HepG2 (cell line): ENCODE measurements around the gene CATSPERD. TPM values are rescaled to one million over a fixed set of nuclear protein-coding genes. Genes with fewer than 3 reads are reported as not detected.

Experiments used
- BORCS8-MEF2B ChIP-seq: sonication (generic); formaldehyde crosslinking; IDR thresholded peaks from 2 replicates; pipeline ENCODE4 v1.8.0; 2022; ENCODE audit warnings: mild to moderate bottlenecking, missing genetic modification reagents
- CENPX ChIP-seq: sonication (generic); formaldehyde crosslinking; IDR thresholded peaks from 2 replicates; pipeline ENCODE4 v1.9.0; 2021; ENCODE audit warnings: mild to moderate bottlenecking, missing genetic modification reagents, moderate library complexity
- MED13 ChIP-seq: sonication (generic); formaldehyde crosslinking; IDR thresholded peaks from 2 replicates; pipeline ENCODE4 v1.5.0; 2020; ENCODE audit warnings: missing genetic modification reagents
- NFE2L1 ChIP-seq: sonication (generic); formaldehyde crosslinking; IDR thresholded peaks from 2 replicates; pipeline ENCODE4 v1.4.0; 2020; ENCODE audit warnings: missing genetic modification reagents, mild to moderate bottlenecking, borderline replicate concordance
- PAF1 ChIP-seq: IDR thresholded peaks from 2 replicates; pipeline ENCODE4 v1.6.1; 2016; ENCODE audit warnings: missing genetic modification reagents, missing compliant biosample characterization
- RELA ChIP-seq: sonication (generic); formaldehyde crosslinking; IDR thresholded peaks from 2 replicates; pipeline ENCODE4 v1.4.0; 2020; ENCODE audit warnings: missing genetic modification reagents
- RXRB ChIP-seq: IDR thresholded peaks from 2 replicates; pipeline ENCODE4 v1.6.1; 2016; ENCODE audit warnings: borderline replicate concordance, missing genetic modification reagents, missing compliant biosample characterization
- ZBTB44 ChIP-seq: sonication (generic); formaldehyde crosslinking; IDR thresholded peaks from 2 replicates; pipeline ENCODE4 v1.4.0; 2020; ENCODE audit warnings: missing genetic modification reagents
- ZBTB46 ChIP-seq: sonication (generic); formaldehyde crosslinking; IDR thresholded peaks from 2 replicates; pipeline ENCODE4 v1.4.0; 2020; ENCODE audit warnings: mild to moderate bottlenecking, missing genetic modification reagents, borderline replicate concordance
- ZNF20 ChIP-seq: sonication (generic); formaldehyde crosslinking; IDR thresholded peaks from 2 replicates; pipeline ENCODE4 v1.4.0; 2020; ENCODE audit warnings: mild to moderate bottlenecking, moderate library complexity, missing genetic modification reagents
- ZNF33B ChIP-seq: sonication (generic); formaldehyde crosslinking; IDR thresholded peaks from 2 replicates; pipeline ENCODE4 v1.5.1; 2020; ENCODE audit warnings: mild to moderate bottlenecking, missing genetic modification reagents
- ZNF343 ChIP-seq: sonication (generic); formaldehyde crosslinking; IDR thresholded peaks from 2 replicates; pipeline ENCODE4 v1.4.0; 2020; ENCODE audit warnings: mild to moderate bottlenecking, missing genetic modification reagents
- ZNF407 ChIP-seq: sonication (generic); formaldehyde crosslinking; IDR thresholded peaks from one replicate; pipeline ENCODE4 v1.5.1; 2020; ENCODE audit warnings: mild to moderate bottlenecking, missing genetic modification reagents; ENCODE audit errors: not compliant biosample characterization
- ZNF414 ChIP-seq: sonication (generic); formaldehyde crosslinking; IDR thresholded peaks from 2 replicates; pipeline ENCODE4 v1.5.0; 2020; ENCODE audit warnings: missing genetic modification reagents
- ZNF605 ChIP-seq: sonication (generic); formaldehyde crosslinking; IDR thresholded peaks from 2 replicates; pipeline ENCODE4 v1.8.0; 2022; ENCODE audit warnings: mild to moderate bottlenecking, missing genetic modification reagents
- ZNF75D ChIP-seq: sonication (generic); formaldehyde crosslinking; IDR thresholded peaks from 2 replicates; pipeline ENCODE4 v1.8.1; 2023; ENCODE audit warnings: missing genetic modification reagents, mild to moderate bottlenecking, borderline replicate concordance
- ZNF83 ChIP-seq: sonication (generic); formaldehyde crosslinking; IDR thresholded peaks from 2 replicates; pipeline ENCODE4 v1.4.0; 2020; ENCODE audit warnings: missing genetic modification reagents, mild to moderate bottlenecking, borderline replicate concordance
- polyA plus RNA-seq, 8 experiments: library from polyadenylated mRNA; depleted of rRNA in 3 of 8; stranded (reverse) in 7 of 8; unstranded in 1 of 8; fragments of >200 nt; fragmentation: Illumina TruSeq in 4 of 8; extraction: Trizol in 4 of 8; gene quantifications; 2 replicates each; pipeline versions ENCODE4 v1.2.1 to v1.2.3, GENCODE V29; 2011 to 2016; ENCODE audit warnings: low read depth in 4 of 8, missing spikeins in 1 of 8, mixed read lengths in 1 of 8; ENCODE audit not compliant: insufficient read depth in 1 of 8
- total RNA-seq, 5 experiments: library from RNA; depleted of rRNA; stranded (reverse); fragments of >200 nt; fragmentation: Illumina TruSeq; extraction: Trizol; gene quantifications; 2 replicates each; pipeline ENCODE4 v1.2.3, GENCODE V29; 2016; ENCODE audit warnings: low read depth in 1 of 5

The CATSPERD gene
- total and polyA plus RNA-seq, 2 of the 13 experiments (the other 11 are each of a cell fraction or from before 2014, with no cell fraction given), result 0.04 TPM; not detected in 1

- no peak; the same call in 1 of the 2 replicates for TF ChIP-seq MED13
- TF ChIP-seq RELA (CRISPR knock-in tag), result no peak
- peak; percentile 66 for TF ChIP-seq PAF1 (CRISPR knock-in tag)
- TF ChIP-seq RXRB (CRISPR knock-in tag), result peak; percentile 84
- no peak for TF ChIP-seq CENPX (CRISPR knock-in tag)
- TF ChIP-seq ZNF407 (CRISPR knock-in tag), result no peak
- no peak for TF ChIP-seq ZNF75D (CRISPR knock-in tag)
- no peak for TF ChIP-seq ZNF414 (CRISPR knock-in tag)
- TF ChIP-seq ZNF20 (CRISPR knock-in tag), result no peak
- TF ChIP-seq ZNF83 (CRISPR knock-in tag), result no peak
- TF ChIP-seq BORCS8-MEF2B (CRISPR knock-in tag), result peak; percentile 62; the same call in 1 of the 2 replicates
- peak; percentile 73; the same call in 1 of the 2 replicates for TF ChIP-seq ZBTB44 (CRISPR knock-in tag)
- peak; percentile 95; the same call in 1 of the 2 replicates for TF ChIP-seq ZNF33B (CRISPR knock-in tag)
- 0 out of 2 replicates have a peak, but pooled peaks have one; percentile 67 for TF ChIP-seq ZNF343 (CRISPR knock-in tag)
- no peak for TF ChIP-seq ZBTB46 (CRISPR knock-in tag)
- TF ChIP-seq ZNF605, result peak; percentile 73
- peak; percentile 77; the same call in 1 of the 2 replicates for TF ChIP-seq NFE2L1
Observed at GRCh38 chr19:5827891-5828660, 107.6 kb downstream of the CATSPERD start (continued).
